HepG2 (cell line): ENCODE data around the gene ADCY6. TPM values are rescaled to one million over a fixed set of nuclear protein-coding genes. Genes with fewer than 3 reads are reported as not detected.
A peak's percentile ranks its signal among the peaks of the same experiment; 100 is the strongest.

Source experiments
- ATF7-NPFF ChIP-seq: sonication (generic); formaldehyde crosslinking; IDR thresholded peaks from 2 replicates; pipeline ENCODE4 v1.8.1; 2023; ENCODE audit warnings: mild to moderate bottlenecking, low read depth, missing genetic modification reagents, moderate library complexity
- EEA1 ChIP-seq: sonication (generic); formaldehyde crosslinking; IDR thresholded peaks from 2 replicates; pipeline ENCODE4 v1.5.1; 2020; ENCODE audit warnings: mild to moderate bottlenecking, missing genetic modification reagents, borderline replicate concordance
- ETS1 ChIP-seq: sonication (generic); formaldehyde crosslinking; IDR thresholded peaks from 2 replicates; pipeline ENCODE4 v1.4.0; 2020; ENCODE audit warnings: missing genetic modification reagents
- GMEB1 ChIP-seq: sonication (generic); formaldehyde crosslinking; IDR thresholded peaks from 2 replicates; pipeline ENCODE4 v1.5.1; 2020; ENCODE audit warnings: missing genetic modification reagents, mild to moderate bottlenecking, borderline replicate concordance
- MEIS2 ChIP-seq: sonication (generic); formaldehyde crosslinking; IDR thresholded peaks from 2 replicates; pipeline ENCODE4 v1.9.0; 2021; ENCODE audit warnings: mild to moderate bottlenecking, missing genetic modification reagents
- NFIB ChIP-seq: sonication (generic); formaldehyde crosslinking; IDR thresholded peaks from 2 replicates; pipeline ENCODE4 v1.9.0; 2021; ENCODE audit warnings: missing genetic modification reagents, mild to moderate bottlenecking, borderline replicate concordance
- NRL ChIP-seq: sonication (generic); formaldehyde crosslinking; IDR thresholded peaks from 2 replicates; pipeline ENCODE4 v1.5.0; 2020; ENCODE audit warnings: missing genetic modification reagents, mild to moderate bottlenecking, moderate library complexity, borderline replicate concordance
- SCMH1 ChIP-seq: sonication (generic); formaldehyde crosslinking; IDR thresholded peaks from 2 replicates; pipeline ENCODE4 v1.9.0; 2021; ENCODE audit warnings: missing genetic modification reagents, mild to moderate bottlenecking, borderline replicate concordance
- TBX3 ChIP-seq: fragments of 450-650 bp; IDR thresholded peaks from 2 replicates; pipeline ENCODE4 v1.6.1; 2017; ENCODE audit warnings: antibody characterized with exemption, mild to moderate bottlenecking, inconsistent platforms, borderline replicate concordance
- ZBTB14 ChIP-seq: sonication (generic); formaldehyde crosslinking; IDR thresholded peaks from 2 replicates; pipeline ENCODE4 v1.4.0; 2020; ENCODE audit warnings: missing genetic modification reagents
- ZFP1 ChIP-seq: IDR thresholded peaks from 2 replicates; pipeline ENCODE4 v1.6.1; 2016
- ZNF503 ChIP-seq: sonication (generic); formaldehyde crosslinking; IDR thresholded peaks from 2 replicates; pipeline ENCODE4 v1.4.0; 2020; ENCODE audit warnings: missing genetic modification reagents
- ZNF567 ChIP-seq: sonication (generic); formaldehyde crosslinking; IDR thresholded peaks from 2 replicates; pipeline ENCODE4 v1.8.1; 2023; ENCODE audit warnings: mild to moderate bottlenecking, missing genetic modification reagents, borderline replicate concordance
- ZNF577 ChIP-seq: sonication (generic); formaldehyde crosslinking; IDR thresholded peaks from 2 replicates; pipeline ENCODE4 v1.4.0; 2020; ENCODE audit warnings: mild to moderate bottlenecking, low read depth, missing genetic modification reagents, borderline replicate concordance
- ZNF746 ChIP-seq: sonication (generic); formaldehyde crosslinking; IDR thresholded peaks from 2 replicates; pipeline ENCODE4 v1.8.0; 2022; ENCODE audit warnings: mild to moderate bottlenecking, missing genetic modification reagents
- polyA plus RNA-seq, 8 experiments: library from polyadenylated mRNA; depleted of rRNA in 3 of 8; stranded (reverse) in 7 of 8; unstranded in 1 of 8; fragments of >200 nt; fragmentation: Illumina TruSeq in 4 of 8; extraction: Trizol in 4 of 8; gene quantifications; 2 replicates each; pipeline versions ENCODE4 v1.2.1 to v1.2.3, GENCODE V29; 2011 to 2016; ENCODE audit warnings: low read depth in 4 of 8, missing spikeins in 1 of 8, mixed read lengths in 1 of 8; ENCODE audit not compliant: insufficient read depth in 1 of 8
- total RNA-seq, 5 experiments: library from RNA; depleted of rRNA; stranded (reverse); fragments of >200 nt; fragmentation: Illumina TruSeq; extraction: Trizol; gene quantifications; 2 replicates each; pipeline ENCODE4 v1.2.3, GENCODE V29; 2016; ENCODE audit warnings: low read depth in 1 of 5
- TF ChIP-seq, protein P1 (sequence below): sonication (generic); formaldehyde crosslinking; IDR thresholded peaks from 2 replicates; pipeline ENCODE4 v1.5.0; 2020; ENCODE audit warnings: mild to moderate bottlenecking, low read depth, missing genetic modification reagents, borderline replicate concordance
- TF ChIP-seq, protein P2 (sequence below): sonication (generic); formaldehyde crosslinking; IDR thresholded peaks from 2 replicates; pipeline ENCODE4 v1.9.0; 2021; ENCODE audit warnings: missing genetic modification reagents, borderline replicate concordance
- TF ChIP-seq, protein P3 (sequence below), 2 experiments: fragments of 450-650 bp in 1 of 2; sonication (generic) in 1 of 2; formaldehyde crosslinking; IDR thresholded peaks; 2 replicates each; pipeline versions ENCODE4 v1.5.0 to v1.8.0; 2020 to 2022; ENCODE audit warnings: mild to moderate bottlenecking in 1 of 2, missing genetic modification reagents in 1 of 2

The ADCY6 gene
- total and polyA plus RNA-seq, 2 of the 13 experiments (the other 11 are each of a cell fraction or from before 2014, with no cell fraction given): 10.6 to 11.8 TPM

GRCh38 chr12:48814262-48815125, 25.6 kb upstream of the ADCY6 start (continued):
- no peak for TF ChIP-seq ZBTB14 (CRISPR knock-in tag)
- TF ChIP-seq NFIB (CRISPR knock-in tag): no peak
- TF ChIP-seq NRL: no peak; the same call in 1 of the 2 replicates
- TF ChIP-seq TBX3: no peak
- TF ChIP-seq, protein P1, sequence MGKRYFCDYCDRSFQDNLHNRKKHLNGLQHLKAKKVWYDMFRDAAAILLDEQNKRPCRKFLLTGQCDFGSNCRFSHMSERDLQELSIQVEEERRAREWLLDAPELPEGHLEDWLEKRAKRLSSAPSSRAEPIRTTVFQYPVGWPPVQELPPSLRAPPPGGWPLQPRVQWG (CRISPR knock-in tag): no peak
- no peak for TF ChIP-seq ZNF503 (CRISPR knock-in tag)
- TF ChIP-seq SCMH1 (CRISPR knock-in tag): no peak
- peak; percentile 92; the same call in 1 of the 2 replicates for TF ChIP-seq ATF7-NPFF (CRISPR knock-in tag)
- TF ChIP-seq MEIS2 (CRISPR knock-in tag): peak; percentile 68; the same call in 1 of the 2 replicates
- TF ChIP-seq EEA1 (CRISPR knock-in tag): peak; percentile 72; the same call in 1 of the 2 replicates
- no peak for TF ChIP-seq ZFP1 (CRISPR knock-in tag)
- TF ChIP-seq ZNF746 (CRISPR knock-in tag): peak; percentile 9; the same call in 1 of the 2 replicates
- TF ChIP-seq, protein P2, sequence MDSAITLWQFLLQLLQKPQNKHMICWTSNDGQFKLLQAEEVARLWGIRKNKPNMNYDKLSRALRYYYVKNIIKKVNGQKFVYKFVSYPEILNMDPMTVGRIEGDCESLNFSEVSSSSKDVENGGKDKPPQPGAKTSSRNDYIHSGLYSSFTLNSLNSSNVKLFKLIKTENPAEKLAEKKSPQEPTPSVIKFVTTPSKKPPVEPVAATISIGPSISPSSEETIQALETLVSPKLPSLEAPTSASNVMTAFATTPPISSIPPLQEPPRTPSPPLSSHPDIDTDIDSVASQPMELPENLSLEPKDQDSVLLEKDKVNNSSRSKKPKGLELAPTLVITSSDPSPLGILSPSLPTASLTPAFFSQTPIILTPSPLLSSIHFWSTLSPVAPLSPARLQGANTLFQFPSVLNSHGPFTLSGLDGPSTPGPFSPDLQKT (CRISPR knock-in tag): no peak
- TF ChIP-seq ETS1 (CRISPR knock-in tag): no peak
- TF ChIP-seq, protein P3, sequence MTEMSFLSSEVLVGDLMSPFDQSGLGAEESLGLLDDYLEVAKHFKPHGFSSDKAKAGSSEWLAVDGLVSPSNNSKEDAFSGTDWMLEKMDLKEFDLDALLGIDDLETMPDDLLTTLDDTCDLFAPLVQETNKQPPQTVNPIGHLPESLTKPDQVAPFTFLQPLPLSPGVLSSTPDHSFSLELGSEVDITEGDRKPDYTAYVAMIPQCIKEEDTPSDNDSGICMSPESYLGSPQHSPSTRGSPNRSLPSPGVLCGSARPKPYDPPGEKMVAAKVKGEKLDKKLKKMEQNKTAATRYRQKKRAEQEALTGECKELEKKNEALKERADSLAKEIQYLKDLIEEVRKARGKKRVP (CRISPR knock-in tag; IDR thresholded peaks at IDR 0.05): no peak
- no peak; the same call in 1 of the 2 replicates for TF ChIP-seq GMEB1 (CRISPR knock-in tag)
- no peak for TF ChIP-seq ZNF577
- 0 out of 2 replicates have a peak, but pooled peaks have one; percentile 61 for TF ChIP-seq ZNF567 (CRISPR knock-in tag)
